Hepatocyte (in vitro differentiated cells): ENCODE results near the gene DNAJC1. TPM values are rescaled to one million over a fixed set of nuclear protein-coding genes. Genes with fewer than 3 reads are reported as not detected.

Experiments
- DNase-seq: peaks from one replicate; pipeline ENCODE4 v3.0.0-alpha.2; 2016; ENCODE audit warnings: low spot score
- H2AFZ ChIP-seq: fragments of 200-600 bp; sonication (generic); 2 replicates; pipeline ENCODE4 v1.6.0; 2016; ENCODE audit warnings: antibody characterized with exemption, mild to moderate bottlenecking
- H3K27ac ChIP-seq: fragments of 200-600 bp; sonication (generic); 2 replicates; pipeline ENCODE4 v1.5.1; 2016; ENCODE audit warnings: mild to moderate bottlenecking
- H3K27me3 ChIP-seq: fragments of 200-600 bp; sonication (generic); 2 replicates; pipeline ENCODE4 v1.6.1; 2016
- H3K36me3 ChIP-seq: fragments of 200-600 bp; sonication (generic); replicated peaks from 2 replicates; pipeline ENCODE4 v1.5.1; 2016; ENCODE audit warnings: low read depth; ENCODE audit not compliant: insufficient read depth
- H3K4me1 ChIP-seq: fragments of 200-600 bp; sonication (generic); 2 replicates; pipeline ENCODE4 v1.5.1; 2016; ENCODE audit warnings: mild to moderate bottlenecking, moderate library complexity; ENCODE audit not compliant: insufficient read depth
- H3K4me2 ChIP-seq: fragments of 200-600 bp; sonication (generic); 2 replicates; pipeline ENCODE4 v1.6.0; 2016
- H3K4me3 ChIP-seq: fragments of 200-600 bp; sonication (generic); 2 replicates; pipeline ENCODE4 v1.5.1; 2016; ENCODE audit warnings: mild to moderate bottlenecking
- H3K79me2 ChIP-seq: fragments of 200-600 bp; sonication (generic); 2 replicates; pipeline ENCODE4 v1.6.0; 2017; ENCODE audit warnings: mild to moderate bottlenecking
- H3K9me2 ChIP-seq: fragments of 200-600 bp; sonication (generic); replicated peaks from 2 replicates; pipeline ENCODE4 v1.6.0; 2017; ENCODE audit warnings: mild to moderate bottlenecking; ENCODE audit not compliant: insufficient read depth
- H3K9me3 ChIP-seq: fragments of 200-600 bp; sonication (generic); 2 replicates; pipeline ENCODE4 v1.5.1; 2016; ENCODE audit warnings: low read depth, mild to moderate bottlenecking
- H4K20me1 ChIP-seq: fragments of 200-600 bp; sonication (generic); 2 replicates; pipeline ENCODE4 v1.6.0; 2016; ENCODE audit warnings: mild to moderate bottlenecking; ENCODE audit not compliant: insufficient read depth, poor library complexity, severe bottlenecking
- EZH2 ChIP-seq: fragments of 200-600 bp; sonication (generic); IDR thresholded peaks from 2 replicates; pipeline ENCODE4 v1.6.1; 2016; ENCODE audit warnings: antibody characterized with exemption, mild to moderate bottlenecking, borderline replicate concordance
- EZH2phosphoT487 ChIP-seq: fragments of 200-600 bp; sonication (generic); IDR thresholded peaks from one replicate; pipeline ENCODE4 v1.6.1; 2018; ENCODE audit warnings: antibody characterized with exemption, mild to moderate bottlenecking, low read depth, moderate library complexity; ENCODE audit not compliant: unreplicated experiment, severe bottlenecking
- WGBS: methylation state at CpG from one replicate; pipeline ENCODE4 v1.1.6; 2016; ENCODE audit warnings: low lambda C conversion rate; ENCODE audit errors: missing lambda C conversion rate; 5-methylcytosine and 5-hydroxymethylcytosine counted together
- polyA plus RNA-seq: library from polyadenylated mRNA; unstranded; fragments of >200 nt; fragmentation: Nextera tagmentation; extraction: Ambion mirVana; gene quantifications from 2 replicates; pipeline ENCODE4 v1.2.1, GENCODE V29; 2016
- total RNA-seq: library from RNA; depleted of rRNA; stranded (reverse); fragments of >200 nt; gene quantifications from 2 replicates; pipeline ENCODE4 v1.2.3, GENCODE V29; 2014
- TF ChIP-seq, protein P1 (sequence below): fragments of 200-600 bp; sonication (generic); IDR thresholded peaks from 2 replicates; pipeline ENCODE4 v1.5.1; 2016; ENCODE audit warnings: antibody characterized with exemption, mild to moderate bottlenecking; ENCODE audit not compliant: poor library complexity

Gene DNAJC1
- total and polyA plus RNA-seq, 2 experiments from 2014 or later = 64.6 to 91.7 TPM

GRCh38 chr10:21813946-21814345 is 189.6 kb downstream of the DNAJC1 start:
- Histone ChIP-seq H3K4me1 (no peaks in the 10 kb centered on the region), H3K4me3 (no peak overlapping the region), H3K36me3 (no peaks in the 10 kb centered on the region), H3K27me3 (no peaks in the 10 kb centered on the region), H4K20me1 (no peaks in the 10 kb centered on the region), H3K79me2 (no peaks in the 10 kb centered on the region), H3K27ac (no peak overlapping the region), H3K9me3 (no peaks in the 10 kb centered on the region), H3K4me2 (no peak overlapping the region), H3K9me2 (no peaks in the 10 kb centered on the region), H2AFZ (no peak overlapping the region)
- 94% methylated on average over 2 of the region's 2 CpGs for WGBS
- TF ChIP-seq EZH2phosphoT487 = no peak
- TF ChIP-seq EZH2 = no peak
- TF ChIP-seq, protein P1, sequence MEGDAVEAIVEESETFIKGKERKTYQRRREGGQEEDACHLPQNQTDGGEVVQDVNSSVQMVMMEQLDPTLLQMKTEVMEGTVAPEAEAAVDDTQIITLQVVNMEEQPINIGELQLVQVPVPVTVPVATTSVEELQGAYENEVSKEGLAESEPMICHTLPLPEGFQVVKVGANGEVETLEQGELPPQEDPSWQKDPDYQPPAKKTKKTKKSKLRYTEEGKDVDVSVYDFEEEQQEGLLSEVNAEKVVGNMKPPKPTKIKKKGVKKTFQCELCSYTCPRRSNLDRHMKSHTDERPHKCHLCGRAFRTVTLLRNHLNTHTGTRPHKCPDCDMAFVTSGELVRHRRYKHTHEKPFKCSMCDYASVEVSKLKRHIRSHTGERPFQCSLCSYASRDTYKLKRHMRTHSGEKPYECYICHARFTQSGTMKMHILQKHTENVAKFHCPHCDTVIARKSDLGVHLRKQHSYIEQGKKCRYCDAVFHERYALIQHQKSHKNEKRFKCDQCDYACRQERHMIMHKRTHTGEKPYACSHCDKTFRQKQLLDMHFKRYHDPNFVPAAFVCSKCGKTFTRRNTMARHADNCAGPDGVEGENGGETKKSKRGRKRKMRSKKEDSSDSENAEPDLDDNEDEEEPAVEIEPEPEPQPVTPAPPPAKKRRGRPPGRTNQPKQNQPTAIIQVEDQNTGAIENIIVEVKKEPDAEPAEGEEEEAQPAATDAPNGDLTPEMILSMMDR = no peak
- no peak for DNase-seq

DNA sequence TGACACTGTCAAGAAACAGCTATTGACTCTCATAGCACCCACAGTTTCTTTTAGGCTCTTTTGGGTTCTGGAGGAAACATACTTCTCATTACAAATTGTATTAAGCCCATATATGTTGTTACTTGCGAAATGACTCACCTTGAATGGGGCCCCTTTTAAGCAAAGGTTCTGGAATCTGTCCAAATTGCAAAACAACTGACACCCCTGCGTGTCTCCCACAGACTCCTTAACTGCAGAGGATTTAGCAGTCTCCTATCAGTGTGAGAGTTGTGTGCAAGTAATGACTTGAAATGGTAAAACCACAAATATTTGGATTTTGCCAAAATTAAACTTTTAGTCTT is 192.3 kb downstream of the DNAJC1 start:
- Histone ChIP-seq H3K9me2 (no peaks in the 10 kb centered on the region), H3K27me3 (no peaks in the 10 kb centered on the region), H3K79me2 (no peaks in the 10 kb centered on the region), H3K4me2 (no peak overlapping the region), H3K9me3 (no peaks in the 10 kb centered on the region), H3K36me3 (no peaks in the 10 kb centered on the region), H2AFZ (no peak overlapping the region), H4K20me1 (no peaks in the 10 kb centered on the region), H3K27ac (no peak overlapping the region), H3K4me1 (no peaks in the 10 kb centered on the region), H3K4me3 (no peak overlapping the region)
- no peak for DNase-seq
- TF ChIP-seq, protein P1 = no peak
- TF ChIP-seq EZH2phosphoT487 (no peak), EZH2 (no peak)
- 78% methylated on average over 2 of the region's 2 CpGs for WGBS

DNA sequence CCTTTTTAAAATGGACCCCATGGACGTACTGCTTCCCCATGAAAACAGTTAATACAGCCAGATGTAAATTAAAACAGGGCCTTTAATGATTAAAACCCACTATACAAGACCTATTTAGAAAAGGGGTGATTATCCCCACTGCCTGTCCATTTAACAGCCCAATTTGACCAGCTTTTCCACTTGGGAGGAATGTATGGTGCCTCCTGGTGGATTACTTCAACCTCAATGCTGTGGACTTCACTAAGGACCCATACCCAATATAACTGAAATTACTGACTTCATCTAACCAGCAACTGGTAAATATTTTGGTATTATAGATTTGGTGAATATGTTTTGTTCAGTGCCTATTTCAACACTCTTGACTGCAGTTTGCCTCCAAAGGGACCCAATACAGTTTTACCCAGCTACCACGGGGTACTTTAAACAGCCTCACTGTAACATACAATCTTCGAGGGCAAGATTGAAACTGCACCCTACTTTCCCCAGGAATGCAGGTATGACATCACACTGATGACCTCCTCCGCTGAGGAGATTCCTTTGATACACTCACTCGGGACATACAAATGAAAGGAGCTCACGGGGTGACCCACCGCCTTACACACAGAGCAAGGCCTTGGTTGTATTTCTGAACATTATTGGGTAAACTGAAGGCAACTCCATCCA is 192.8 kb downstream of the DNAJC1 start:
- 97% methylated on average over 7 of the region's 7 CpGs for WGBS
- Histone ChIP-seq H3K36me3 (no peaks in the 10 kb centered on the region), H3K79me2 (no peaks in the 10 kb centered on the region), H2AFZ (no peak overlapping the region), H3K27ac (no peak overlapping the region), H3K9me3 (no peaks in the 10 kb centered on the region), H3K4me2 (no peak overlapping the region), H3K27me3 (no peaks in the 10 kb centered on the region), H3K9me2 (no peaks in the 10 kb centered on the region), H3K4me3 (no peak overlapping the region), H4K20me1 (no peaks in the 10 kb centered on the region), H3K4me1 (no peaks in the 10 kb centered on the region)
- TF ChIP-seq, protein P1 = no peak
- no peak for TF ChIP-seq EZH2
- no peak for TF ChIP-seq EZH2phosphoT487
- DNase-seq = no peak

GRCh38 chr10:21808550-21808949 is 195.0 kb downstream of the DNAJC1 start:
- H3K4me2 ChIP-seq = no peak overlapping the region
- no peaks in the 10 kb centered on the region for H3K9me3 ChIP-seq
- no peaks in the 10 kb centered on the region for H3K79me2 ChIP-seq
- no peak overlapping the region for H3K4me3 ChIP-seq
- TF ChIP-seq, protein P1 = no peak
- no peak for TF ChIP-seq EZH2phosphoT487
- no peak overlapping the region for H3K27ac ChIP-seq
- DNase-seq = no peak
- H3K27me3 ChIP-seq = no peaks in the 10 kb centered on the region
- H3K9me2 ChIP-seq = no peaks in the 10 kb centered on the region
- no peak overlapping the region for H2AFZ ChIP-seq
- whole genome bisulfite sequencing = 79% methylated on average over 3 of the region's 3 CpGs
- H3K36me3 ChIP-seq = no peaks in the 10 kb centered on the region
- H4K20me1 ChIP-seq = no peaks in the 10 kb centered on the region
- H3K4me1 ChIP-seq = no peaks in the 10 kb centered on the region
